GM19463 (cell line): ENCODE data around the gene RNH1.

Experiments used
- ATAC-seq: cut with Tn5 transposase; IDR thresholded peaks from one replicate; pipeline ENCODE4 v1.9.1; 2021; ENCODE audit warnings: mild to moderate bottlenecking, moderate library complexity; ENCODE audit not compliant: unreplicated experiment

Gene RNH1

GRCh38 chr11:506995-507726 lies at the start of gene RNH1:
Gene RNH1, minus strand, starts transcription at chr11:507242. Its CDS starts 5,080 bp downstream, at chr11:502162.
- peak; percentile 37 for ATAC-seq

- no peak for ATAC-seq
Measured at GRCh38 chr11:555780-556661, 49.0 kb upstream of the RNH1 start.

GRCh38 chr11:555227-555779 lies 48.3 kb upstream of the RNH1 start:
- ATAC-seq = no peak

GRCh38 chr11:554428-555226 lies 47.6 kb upstream of the RNH1 start:
- ATAC-seq = no peak

- no peak for ATAC-seq
Measured at GRCh38 chr11:553988-554340, 46.9 kb upstream of the RNH1 start.

GRCh38 chr11:553083-553987 lies 46.3 kb upstream of the RNH1 start:
- no peak for ATAC-seq

- ATAC-seq = no peak
Measured at GRCh38 chr11:551596-551995, 44.6 kb upstream of the RNH1 start.

GRCh38 chr11:551131-551530 lies 44.1 kb upstream of the RNH1 start:
- no peak for ATAC-seq

- no peak for ATAC-seq
Measured at GRCh38 chr11:550746-551085, 43.7 kb upstream of the RNH1 start.

GRCh38 chr11:550021-550745 lies 43.1 kb upstream of the RNH1 start:
- ATAC-seq = no peak

- ATAC-seq = no peak
Measured at GRCh38 chr11:548700-549603, 41.9 kb upstream of the RNH1 start.

GRCh38 chr11:545171-545570 lies 38.1 kb upstream of the RNH1 start:
- ATAC-seq = no peak

GRCh38 chr11:544817-545166 lies 37.8 kb upstream of the RNH1 start:
- ATAC-seq = no peak

GRCh38 chr11:541433-541885 lies 34.4 kb upstream of the RNH1 start:
- ATAC-seq = no peak

GRCh38 chr11:540583-541432 lies 33.8 kb upstream of the RNH1 start:
- no peak for ATAC-seq

- no peak for ATAC-seq
Measured at GRCh38 chr11:539971-540481, 33.0 kb upstream of the RNH1 start.

- ATAC-seq = no peak
Measured at GRCh38 chr11:538431-539051, 31.5 kb upstream of the RNH1 start.
